Upper lobe of left lung (tissue), 6 donors: ENCODE results near the gene RFC4. TPM values are rescaled to one million over a fixed set of nuclear protein-coding genes. Genes with fewer than 3 reads are reported as not detected.
"Not testable (repeated sequence)": the region's sequence is repeated elsewhere in the genome, so short reads cannot be mapped to it uniquely, and the experiment has no call there.

Source experiments
- ATAC-seq, 2 donors: fragments of 200-7000 bp; cut with Tn5 transposase; one replicate each; pipeline ENCODE4 v1.9.1; 2022; ENCODE audit warnings: mild to moderate bottlenecking in 2 of 2, moderate library complexity in 2 of 2; ENCODE audit not compliant: low FRiP score in 2 of 2
- DNase-seq, 2 donors: peaks; one replicate each; pipeline ENCODE4 v3.0.0-alpha.2; 2019 to 2020
- H3K27ac ChIP-seq, 4 donors: fragments of 200-600 bp; sonication (generic); one replicate each; pipeline ENCODE4 v1.5.1; 2016 to 2019
- H3K27me3 ChIP-seq, 4 donors: fragments of 200-600 bp; sonication (generic); one replicate each; pipeline ENCODE4 v1.5.1; 2017 to 2019
- H3K36me3 ChIP-seq, 4 donors: fragments of 200-600 bp; sonication (generic); one replicate each; pipeline ENCODE4 v1.5.1; 2016 to 2019
- H3K4me1 ChIP-seq, 4 donors: fragments of 200-600 bp; sonication (generic); one replicate each; pipeline ENCODE4 v1.5.1; 2018 to 2019
- H3K4me3 ChIP-seq, 4 donors: fragments of 200-600 bp; sonication (generic); one replicate each; pipeline ENCODE4 v1.5.1; 2017 to 2019; ENCODE audit warnings: mild to moderate bottlenecking in 2 of 4, moderate library complexity in 1 of 4
- H3K9me3 ChIP-seq, 4 donors: fragments of 200-600 bp; sonication (generic); one replicate each; pipeline ENCODE4 v1.5.1; 2018 to 2019
- CTCF ChIP-seq, 6 experiments: fragments of 450-650 bp in 4 of 6; fragments of 200-600 bp in 2 of 6; sonication (generic) in 2 of 6; IDR thresholded peaks; one replicate each; pipeline ENCODE4 v1.5.1; 2016 to 2019; ENCODE audit warnings: antibody characterized with exemption in 6 of 6
- EP300 ChIP-seq, 4 donors: sonication (generic); formaldehyde crosslinking; IDR thresholded peaks; one replicate each; pipeline ENCODE4 v1.5.1; 2017; ENCODE audit warnings: antibody characterized with exemption in 4 of 4, control low read depth in 2 of 4
- POLR2A ChIP-seq, 4 donors: fragments of 450-650 bp; IDR thresholded peaks; one replicate each; pipeline ENCODE4 v1.5.1; 2016 to 2017; ENCODE audit warnings: antibody characterized with exemption in 4 of 4, mild to moderate bottlenecking in 2 of 4
- POLR2AphosphoS5 ChIP-seq, 2 donors: sonication (generic); formaldehyde crosslinking; IDR thresholded peaks; one replicate each; pipeline ENCODE4 v1.5.1; 2017; ENCODE audit warnings: antibody characterized with exemption in 2 of 2
- WGBS, 2 donors: methylation state at CpG; one replicate each; pipeline ENCODE4 v1.1.5; 2017 to 2018; 5-methylcytosine and 5-hydroxymethylcytosine counted together
- total RNA-seq, 6 donors: library from RNA; depleted of rRNA in 4 of 6; stranded (reverse); fragments of >200 nt in 4 of 6; gene quantifications; one replicate each; pipeline versions ENCODE4 v1.1.0 to v1.2.1, GENCODE V29; 2016 to 2021
- donor health status: DM: no; HTN: no; CAD: no; lungs with moderate emphysema.
- donor health status: DM: no; HTN: yes; CAD: no; lungs with severe emphysema.

Gene RFC4
- total RNA-seq, 6 donors from 2014 or later = 6.0 to 14.9 (median 8.7) TPM

- ATAC-seq (no peak), DNase-seq (no peak)
- Histone ChIP-seq H3K4me3 (no peak overlapping the region), H3K27me3 (peaks cover 0 to 36% (median 11%) of the 10 kb centered on the region in 4 donors), H3K36me3 (no peaks in the 10 kb centered on the region), H3K27ac (no peak overlapping the region), H3K9me3 (no peaks in the 10 kb centered on the region), H3K4me1 (peaks cover 18 to 27% (median 23%) of the 10 kb centered on the region in 4 donors)
- 19 to 24% methylated on average over 10 to 11 of the region's 11 CpGs for WGBS, 2 donors
- no peak for TF ChIP-seq POLR2AphosphoS5 (IDR thresholded peaks at IDR 0.05)
- no peak for TF ChIP-seq POLR2A (IDR thresholded peaks at IDR 0.05)
- no peak for TF ChIP-seq EP300 (IDR thresholded peaks at IDR 0.05)
- no peak for TF ChIP-seq CTCF (IDR thresholded peaks at IDR 0.05)
Observed at GRCh38 chr3:186825872-186826409, 19.7 kb upstream of the RFC4 start.

GRCh38 chr3:186825294-186825821 lies 19.1 kb upstream of the RFC4 start:
- Histone ChIP-seq H3K9me3 (no peaks in the 10 kb centered on the region), H3K4me1 (peaks cover 18 to 27% (median 23%) of the 10 kb centered on the region in 4 donors), H3K27ac (no peak overlapping the region), H3K4me3 (no peak overlapping the region), H3K27me3 (peaks cover 0 to 36% (median 11%) of the 10 kb centered on the region in 4 donors), H3K36me3 (no peaks in the 10 kb centered on the region)
- TF ChIP-seq CTCF (IDR thresholded peaks at IDR 0.05) (no peak), EP300 (IDR thresholded peaks at IDR 0.05) (no peak), POLR2A (IDR thresholded peaks at IDR 0.05) (no peak), POLR2AphosphoS5 (IDR thresholded peaks at IDR 0.05) (no peak)
- DNase-seq (peak in 1 of 2 donors; percentile 71), ATAC-seq (peak; percentile 28 to 34)
- WGBS, 2 donors = 5 to 18% methylated on average over 6 to 19 of the region's 23 CpGs

GRCh38 chr3:186824430-186825139 lies 18.3 kb upstream of the RFC4 start:
- Histone ChIP-seq H3K27me3 (peaks cover 0 to 29% (median 11%) of the 10 kb centered on the region in 4 donors), H3K4me3 (no peak overlapping the region), H3K9me3 (no peaks in the 10 kb centered on the region), H3K4me1 (peaks cover 18 to 27% (median 23%) of the 10 kb centered on the region in 4 donors), H3K27ac (no peak overlapping the region), H3K36me3 (no peaks in the 10 kb centered on the region)
- ATAC-seq = no peak
- no peak for TF ChIP-seq EP300 (IDR thresholded peaks at IDR 0.05)
- no peak for TF ChIP-seq POLR2A (IDR thresholded peaks at IDR 0.05)
- TF ChIP-seq POLR2AphosphoS5 (IDR thresholded peaks at IDR 0.05) = no peak
- TF ChIP-seq CTCF (IDR thresholded peaks at IDR 0.05) = no peak
- DNase-seq = no peak
- 51 to 55% methylated on average over 13 to 18 of the region's 18 CpGs for WGBS, 2 donors

GRCh38 chr3:186823386-186823785 lies 17.1 kb upstream of the RFC4 start:
- no peak for DNase-seq
- H3K9me3 ChIP-seq = no peaks in the 10 kb centered on the region
- no peaks in the 10 kb centered on the region for H3K36me3 ChIP-seq
- H3K4me3 ChIP-seq = no peak overlapping the region
- peaks cover 18 to 27% (median 23%) of the 10 kb centered on the region in 4 donors for H3K4me1 ChIP-seq
- ATAC-seq = no peak
- TF ChIP-seq POLR2A (IDR thresholded peaks at IDR 0.05) (no peak), CTCF (IDR thresholded peaks at IDR 0.05) (no peak), EP300 (IDR thresholded peaks at IDR 0.05) (no peak), POLR2AphosphoS5 (IDR thresholded peaks at IDR 0.05) (no peak)
- H3K27ac ChIP-seq = no peak overlapping the region
- WGBS, 2 donors = 82 to 86% methylated on average over 2 of the region's 2 CpGs
- H3K27me3 ChIP-seq = peaks cover 0 to 27% (median 11%) of the 10 kb centered on the region in 4 donors

- H3K36me3 ChIP-seq, ATAC-seq, H3K4me3 ChIP-seq, H3K27ac ChIP-seq, H3K9me3 ChIP-seq, DNase-seq: not testable (repeated sequence)
- H3K4me1 ChIP-seq = peaks cover 14 to 21% (median 19%) of the 10 kb centered on the region in 4 donors
- peaks cover 0 to 25% (median 11%) of the 10 kb centered on the region in 4 donors for H3K27me3 ChIP-seq
- 62 to 77% methylated on average over 1 of the region's 1 CpG for WGBS, 2 donors
Observed at GRCh38 chr3:186822388-186822759, 16.1 kb upstream of the RFC4 start.
